GM23248 (cell line): Measurements from ENCODE around the gene CYTL1.

ENCODE experiments used
- EZH2 ChIP-seq: fragments of 200-600 bp; sonication (generic); IDR thresholded peaks from 2 replicates; pipeline ENCODE4 v1.6.1; 2018; ENCODE audit warnings: antibody characterized with exemption, mild to moderate bottlenecking; ENCODE audit not compliant: insufficient read depth, poor library complexity, severe bottlenecking
- EZH2phosphoT487 ChIP-seq: fragments of 200-600 bp; sonication (generic); IDR thresholded peaks from 2 replicates; pipeline ENCODE4 v1.6.1; 2018; ENCODE audit warnings: antibody characterized with exemption, moderate library complexity, mild to moderate bottlenecking, low read depth; ENCODE audit not compliant: insufficient read depth

DNA sequence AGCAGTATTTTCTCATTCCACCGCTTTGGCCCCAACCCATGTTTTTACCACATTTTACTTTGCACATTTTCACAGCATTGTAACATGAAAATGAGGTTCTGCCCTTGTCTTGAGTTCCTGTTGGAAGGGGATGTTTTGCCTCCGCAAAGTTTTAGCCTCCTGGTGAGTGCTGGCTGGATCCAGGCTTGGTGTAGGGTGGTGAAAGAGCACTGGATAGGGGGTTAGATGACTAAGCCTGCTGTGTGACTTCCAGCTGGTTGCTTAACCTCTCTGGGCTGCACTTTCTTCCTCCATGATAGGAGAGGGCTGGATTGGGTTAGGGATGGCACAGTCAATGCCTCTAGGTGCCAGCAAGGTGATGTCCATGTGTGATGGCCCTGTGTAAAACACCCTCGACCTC, 28.9 kb downstream of the CYTL1 start:
- no peak for TF ChIP-seq EZH2
- no peak for TF ChIP-seq EZH2phosphoT487
